Upper lobe of left lung (tissue), 4 donors: Measurements from ENCODE around the gene CMPK2.

Experiments used
- POLR2A ChIP-seq, 4 donors: fragments of 450-650 bp; IDR thresholded peaks; one replicate each; pipeline ENCODE4 v1.5.1; 2016 to 2017; ENCODE audit warnings: antibody characterized with exemption in 4 of 4, mild to moderate bottlenecking in 2 of 4
- POLR2AphosphoS5 ChIP-seq, 2 donors: sonication (generic); formaldehyde crosslinking; IDR thresholded peaks; one replicate each; pipeline ENCODE4 v1.5.1; 2017; ENCODE audit warnings: antibody characterized with exemption in 2 of 2
- TF ChIP-seq, protein P1 (sequence below), 6 experiments: fragments of 450-650 bp in 4 of 6; fragments of 200-600 bp in 2 of 6; sonication (generic) in 2 of 6; IDR thresholded peaks; one replicate each; pipeline ENCODE4 v1.5.1; 2016 to 2019; ENCODE audit warnings: antibody characterized with exemption in 6 of 6

- TF ChIP-seq POLR2A (IDR thresholded peaks at IDR 0.05) (no peak), POLR2AphosphoS5 (IDR thresholded peaks at IDR 0.05) (no peak)
- TF ChIP-seq, protein P1, sequence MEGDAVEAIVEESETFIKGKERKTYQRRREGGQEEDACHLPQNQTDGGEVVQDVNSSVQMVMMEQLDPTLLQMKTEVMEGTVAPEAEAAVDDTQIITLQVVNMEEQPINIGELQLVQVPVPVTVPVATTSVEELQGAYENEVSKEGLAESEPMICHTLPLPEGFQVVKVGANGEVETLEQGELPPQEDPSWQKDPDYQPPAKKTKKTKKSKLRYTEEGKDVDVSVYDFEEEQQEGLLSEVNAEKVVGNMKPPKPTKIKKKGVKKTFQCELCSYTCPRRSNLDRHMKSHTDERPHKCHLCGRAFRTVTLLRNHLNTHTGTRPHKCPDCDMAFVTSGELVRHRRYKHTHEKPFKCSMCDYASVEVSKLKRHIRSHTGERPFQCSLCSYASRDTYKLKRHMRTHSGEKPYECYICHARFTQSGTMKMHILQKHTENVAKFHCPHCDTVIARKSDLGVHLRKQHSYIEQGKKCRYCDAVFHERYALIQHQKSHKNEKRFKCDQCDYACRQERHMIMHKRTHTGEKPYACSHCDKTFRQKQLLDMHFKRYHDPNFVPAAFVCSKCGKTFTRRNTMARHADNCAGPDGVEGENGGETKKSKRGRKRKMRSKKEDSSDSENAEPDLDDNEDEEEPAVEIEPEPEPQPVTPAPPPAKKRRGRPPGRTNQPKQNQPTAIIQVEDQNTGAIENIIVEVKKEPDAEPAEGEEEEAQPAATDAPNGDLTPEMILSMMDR (IDR thresholded peaks at IDR 0.05): no peak
Measured at GRCh38 chr2:6831229-6831628, 34.5 kb downstream of the CMPK2 start.
